Activated T-helper 1 cell treated with anti-CD3 and anti-CD28 coated beads, Interleukin-2, amount 50 U/mL, for 16 hours (primary cell): ENCODE data around the gene SCMH1.

ENCODE experiments used
- DNase-seq, 2 donors: peaks; one replicate each; pipeline ENCODE4 v3.0.0-alpha.2; 2020; ENCODE audit warnings: low read depth in 1 of 2, low spot score in 1 of 2

The SCMH1 gene

DNA sequence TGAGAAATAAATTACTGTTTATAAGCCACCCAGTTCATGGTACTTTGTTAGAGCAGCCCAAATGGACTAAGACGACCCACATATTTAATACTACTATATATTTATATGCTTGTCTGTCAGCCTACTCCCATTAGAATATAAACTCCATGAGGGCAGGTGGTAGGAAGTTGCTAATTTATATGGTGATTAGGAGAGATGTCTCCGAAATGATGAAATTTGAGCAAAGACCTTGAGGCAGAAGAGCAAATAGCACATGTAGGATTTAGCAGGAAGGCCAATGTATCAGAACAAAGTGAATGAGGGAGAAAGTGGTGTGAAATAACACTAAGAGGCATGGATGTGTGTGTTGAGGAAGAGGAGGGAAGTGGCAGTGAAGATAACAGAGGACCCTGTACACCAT is 210.0 kb downstream of the SCMH1 start:
- DNase-seq, result no peak

DNA sequence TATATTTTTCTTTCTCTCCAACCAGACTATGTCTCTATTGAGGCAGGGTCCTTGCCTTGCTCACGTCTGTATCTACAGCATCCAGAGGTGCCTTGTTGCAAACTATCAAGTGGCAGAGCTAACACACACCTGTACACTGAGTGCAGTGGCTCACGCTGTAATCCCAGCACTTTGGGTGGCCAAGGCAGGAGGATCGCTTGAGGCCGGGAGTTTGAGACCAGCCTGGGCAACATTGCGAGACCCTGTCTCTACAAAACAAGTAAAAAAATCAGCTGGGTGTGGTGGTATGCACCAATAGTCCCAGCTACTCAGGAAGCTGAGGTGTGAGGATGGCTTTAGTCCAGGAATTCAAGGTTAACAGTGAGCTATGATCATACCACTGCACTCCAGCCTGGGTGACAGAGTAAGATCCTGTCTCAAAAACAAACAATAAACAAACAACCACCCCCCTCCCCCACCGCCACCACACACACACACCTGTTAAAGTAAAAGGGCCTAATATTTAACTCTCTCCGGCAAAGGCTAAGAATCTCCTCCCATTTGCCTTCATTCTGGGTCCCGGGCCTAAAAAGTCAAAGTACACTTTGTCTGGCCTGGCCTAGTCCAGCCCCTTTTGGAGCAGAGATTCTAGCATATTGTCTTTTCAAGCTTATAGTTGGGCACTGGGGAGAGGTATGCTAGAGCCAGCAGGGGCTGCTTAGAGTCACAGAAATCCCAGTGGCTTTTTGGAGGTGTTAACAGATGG is 211.1 kb downstream of the SCMH1 start:
- no peak for DNase-seq

GRCh38 chr1:41028034-41028642 is 214.0 kb downstream of the SCMH1 start:
- DNase-seq, result no peak

- DNase-seq, result no peak
Observed at GRCh38 chr1:41025979-41026819, 215.9 kb downstream of the SCMH1 start.

- no peak for DNase-seq
Observed at GRCh38 chr1:41024953-41025352, 217.2 kb downstream of the SCMH1 start.

DNA sequence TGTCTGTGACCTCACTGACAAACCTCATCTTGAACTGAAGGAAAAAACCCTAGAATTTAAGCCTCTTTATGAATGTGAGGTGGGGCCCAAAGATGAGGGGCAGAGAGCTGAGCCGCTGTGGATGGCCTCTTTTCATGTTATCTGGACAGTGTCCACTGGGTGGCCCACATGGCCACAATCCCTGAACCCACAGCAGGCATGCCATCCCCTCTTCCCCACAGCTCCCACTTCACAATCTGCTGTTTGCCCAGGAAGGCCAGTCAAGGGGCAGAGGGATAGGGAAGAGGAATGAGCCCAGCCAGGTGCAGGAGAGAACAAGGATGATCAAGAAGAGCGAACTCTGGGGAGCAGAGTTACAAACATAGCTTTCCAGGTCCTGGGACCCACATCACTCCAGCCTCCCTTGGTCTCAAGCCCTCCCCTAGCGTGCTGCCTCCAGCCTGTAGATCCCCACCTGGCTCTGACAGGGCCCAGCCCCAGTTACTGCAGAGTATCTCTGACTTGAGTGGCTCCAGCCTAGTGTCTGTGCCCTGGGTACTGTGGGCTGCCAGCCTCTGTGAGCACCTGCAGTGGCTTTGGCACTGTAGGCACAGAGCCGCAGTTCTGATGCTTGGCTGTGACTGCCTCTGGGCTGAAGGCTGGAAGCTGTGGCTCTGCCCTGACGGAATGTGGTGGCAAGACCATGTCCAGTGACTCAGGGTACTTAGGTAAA is 218.7 kb downstream of the SCMH1 start:
- DNase-seq, result no peak

DNA sequence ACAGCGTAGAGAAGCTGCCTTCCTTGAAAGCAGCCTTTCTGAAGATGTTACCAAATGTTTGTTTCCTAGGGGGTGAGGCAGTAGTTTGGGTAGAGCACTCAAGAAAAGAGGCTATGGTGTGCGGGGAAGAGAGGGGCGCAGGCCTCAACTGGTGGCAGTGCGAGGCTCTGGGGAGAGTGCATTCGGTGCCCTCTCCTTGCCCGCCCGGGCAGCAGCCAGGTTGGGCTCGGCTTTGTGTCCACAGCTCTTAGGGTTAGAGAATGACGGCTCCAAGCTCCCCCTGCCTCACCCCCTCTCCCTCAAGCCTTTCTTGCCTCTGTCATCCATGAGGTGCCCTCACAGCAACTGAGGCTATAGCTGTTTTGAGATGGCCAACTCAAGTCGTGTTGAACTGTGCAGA is 219.7 kb downstream of the SCMH1 start:
- DNase-seq, result no peak

DNA sequence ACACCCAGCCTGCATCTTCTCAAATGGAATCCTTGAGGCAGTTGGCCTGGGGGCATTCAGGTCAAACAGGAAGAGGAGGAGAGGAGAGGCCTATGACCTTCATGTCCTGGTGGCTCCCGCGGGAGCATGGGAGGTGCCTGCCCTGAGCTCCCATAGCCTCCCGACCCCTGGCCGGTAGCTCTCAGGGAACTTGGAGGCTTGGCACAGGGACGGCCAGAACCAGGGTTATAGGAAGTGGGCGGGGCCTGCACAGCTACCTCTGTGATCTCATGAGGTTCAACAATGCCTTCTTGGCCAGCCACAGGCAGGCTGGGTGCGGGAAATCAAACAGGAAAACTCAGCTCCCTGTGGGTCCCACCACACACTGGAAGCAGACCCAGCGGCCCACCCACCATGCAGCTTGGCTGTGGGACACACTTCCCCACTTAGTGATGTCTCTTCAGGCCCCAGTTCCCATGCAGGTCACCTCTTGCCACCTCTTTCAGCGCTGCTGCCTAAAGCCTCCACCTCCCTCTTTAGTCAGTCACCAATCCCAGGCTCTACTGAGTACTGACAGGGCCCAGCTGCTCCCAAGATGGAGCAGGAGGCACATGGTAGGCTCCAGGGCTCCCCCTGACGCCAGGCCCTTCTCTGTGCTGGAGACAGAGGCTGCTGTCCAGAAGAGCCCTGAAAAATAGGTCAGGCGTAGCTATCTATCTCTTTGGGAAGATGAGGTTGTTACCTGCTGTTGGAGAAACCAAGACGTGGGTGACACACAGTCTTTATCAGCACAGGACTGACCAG is 220.4 kb downstream of the SCMH1 start, which contains the start of gene SLFNL1:
TSS of gene SLFNL1 (minus strand) at position 200 of the 783 bp plus-strand sequence. CDS start 1,065 bp downstream, outside the sequence.
- DNase-seq, result no peak

GRCh38 chr1:41020654-41021053 is 221.5 kb downstream of the SCMH1 start:
- no peak for DNase-seq

DNA sequence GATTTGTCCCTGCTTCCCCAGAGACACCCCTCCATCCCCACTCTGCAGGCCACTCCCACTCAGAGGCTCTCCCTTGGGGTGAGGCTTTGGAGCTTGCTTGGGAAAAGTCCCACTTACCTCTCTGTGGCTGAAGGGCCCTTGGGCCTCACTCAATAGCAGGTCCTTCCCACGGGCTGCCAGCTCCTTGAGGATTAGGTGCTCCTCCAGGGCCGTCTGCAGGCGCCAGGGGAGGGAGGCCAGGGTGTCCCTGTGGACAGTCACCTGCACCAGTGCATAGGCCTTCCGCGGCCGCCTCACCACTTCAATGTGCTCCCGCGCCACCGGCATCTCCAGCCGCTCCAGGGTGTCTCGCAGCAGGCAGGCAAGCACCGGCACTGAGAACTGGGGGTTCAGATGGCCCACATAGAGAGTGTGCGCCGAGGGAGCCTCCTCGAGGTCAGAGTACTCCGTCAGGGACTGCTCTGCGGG is 222.0 kb downstream of the SCMH1 start:
- no peak for DNase-seq

DNA sequence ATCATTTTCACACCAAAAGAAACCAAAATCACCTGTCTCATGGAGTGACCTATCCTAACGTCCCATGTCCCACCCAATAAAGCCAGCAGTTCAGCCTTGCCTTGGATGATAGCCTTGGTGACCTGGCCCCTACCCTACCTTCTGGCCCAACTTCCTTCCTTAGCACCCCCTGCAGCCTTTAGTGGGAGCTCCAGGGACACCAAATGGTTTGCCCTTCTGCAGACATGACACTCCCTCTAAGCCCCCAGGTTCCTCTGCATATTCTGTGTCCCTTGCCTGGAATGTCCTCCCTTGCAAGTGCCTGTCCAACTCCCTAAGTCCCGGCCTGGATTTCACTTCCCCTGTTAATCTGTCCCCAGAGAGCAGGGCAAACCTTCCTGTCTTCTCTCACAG is 222.8 kb downstream of the SCMH1 start:
- no peak for DNase-seq

DNA sequence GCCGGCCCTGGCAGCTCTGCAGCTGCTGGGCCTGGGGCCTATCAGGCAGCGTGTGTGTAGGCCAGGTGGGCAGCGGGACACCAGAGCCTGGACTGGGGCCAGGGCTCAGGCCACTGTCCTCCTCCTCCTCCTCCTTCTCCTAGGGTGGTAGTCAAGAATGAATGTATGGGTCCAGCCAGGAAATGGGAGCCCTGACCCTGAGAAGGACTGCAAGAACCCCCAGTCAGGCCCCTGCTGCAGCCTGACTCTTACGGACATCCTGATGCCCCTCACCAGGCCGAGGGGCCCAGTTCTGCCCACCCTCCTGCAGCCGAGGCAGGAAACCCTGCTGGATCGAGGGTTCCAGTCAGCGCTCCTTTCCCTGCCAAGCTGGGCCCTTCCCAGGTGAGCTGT is 224.1 kb downstream of the SCMH1 start:
- DNase-seq, result no peak

- DNase-seq, result no peak
Observed at GRCh38 chr1:41017141-41018017, 224.7 kb downstream of the SCMH1 start.

GRCh38 chr1:41015897-41016470 is 226.1 kb downstream of the SCMH1 start:
- no peak for DNase-seq

- DNase-seq, result no peak
Observed at GRCh38 chr1:41015281-41015896, 226.7 kb downstream of the SCMH1 start.

DNA sequence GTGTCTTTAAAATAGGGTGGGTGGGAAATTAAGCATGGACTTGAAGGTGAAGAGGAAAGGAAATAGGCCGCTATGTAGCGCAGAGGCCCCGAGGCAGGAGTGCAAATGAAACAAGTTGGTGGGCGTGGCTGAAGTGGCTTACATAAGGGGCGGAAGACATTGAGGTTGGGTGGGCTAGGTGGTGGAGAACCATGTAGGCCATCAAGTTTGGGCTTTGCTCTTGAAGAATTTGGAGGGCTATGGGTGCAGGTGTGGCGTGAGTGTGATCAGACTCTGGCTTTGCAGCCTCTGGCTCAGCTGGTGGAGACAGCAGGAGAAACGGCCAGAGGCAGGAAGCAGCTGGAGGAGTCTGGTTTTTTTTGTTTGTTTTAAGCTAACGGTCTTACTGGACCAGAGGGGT is 227.2 kb downstream of the SCMH1 start:
- DNase-seq, result no peak

GRCh38 chr1:41013796-41014195 is 228.3 kb downstream of the SCMH1 start:
- DNase-seq, result no peak

DNA sequence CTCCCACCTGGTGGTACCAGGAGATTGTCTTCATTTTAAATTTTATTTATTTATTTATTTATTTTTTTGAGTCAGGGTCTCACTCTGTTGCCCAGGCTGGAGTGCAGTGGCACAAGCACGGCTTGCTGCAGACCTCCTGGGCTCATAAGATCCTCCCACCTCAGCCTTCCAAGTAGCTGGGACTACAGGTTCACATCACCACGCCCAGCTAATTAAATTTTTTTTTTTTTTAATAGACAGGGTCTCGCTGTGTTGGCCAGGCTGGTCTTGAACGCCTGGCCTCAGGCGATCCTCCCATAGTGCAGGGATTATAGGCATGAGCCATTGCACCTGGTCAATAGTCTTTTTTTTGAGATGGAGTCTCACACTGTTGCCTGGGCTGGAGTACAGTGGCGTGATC is 229.1 kb downstream of the SCMH1 start:
- DNase-seq, result no peak

GRCh38 chr1:41010345-41010744 is 231.8 kb downstream of the SCMH1 start:
- no peak for DNase-seq
